T follicular helper cell (primary cell): ENCODE results near the gene CLK3.
"Not testable (repeated sequence)": the region's sequence is repeated elsewhere in the genome, so short reads cannot be mapped to it uniquely, and the experiment has no call there.

Experiments used
- DNase-seq: peaks from one replicate; pipeline ENCODE4 v3.0.0-alpha.2; 2020; ENCODE audit warnings: low read depth

The CLK3 gene

GRCh38 chr15:74642348-74642733 is 26.7 kb downstream of the CLK3 start:
- no peak for DNase-seq

- no peak for DNase-seq
Measured at GRCh38 chr15:74642734-74643664, 27.4 kb downstream of the CLK3 start.

GRCh38 chr15:74643665-74644204 is 28.1 kb downstream of the CLK3 start:
- no peak for DNase-seq

GRCh38 chr15:74646480-74646879 is 30.8 kb downstream of the CLK3 start:
- no peak for DNase-seq

- DNase-seq = no peak
Measured at GRCh38 chr15:74648051-74648842, 32.6 kb downstream of the CLK3 start.

- DNase-seq = no peak
Measured at GRCh38 chr15:74651242-74651741, 35.7 kb downstream of the CLK3 start.

- DNase-seq = no peak
Measured at GRCh38 chr15:74653426-74654102, 37.9 kb downstream of the CLK3 start.

- no peak for DNase-seq
Measured at GRCh38 chr15:74655424-74655823, 39.8 kb downstream of the CLK3 start.

GRCh38 chr15:74656935-74657535 is 41.4 kb downstream of the CLK3 start:
- DNase-seq = no peak

- DNase-seq = no peak
Measured at GRCh38 chr15:74657846-74658245, 42.2 kb downstream of the CLK3 start.

- DNase-seq = not testable (repeated sequence)
Measured at GRCh38 chr15:74661280-74661679, 45.6 kb downstream of the CLK3 start.

- no peak for DNase-seq
Measured at GRCh38 chr15:74662064-74662860, 46.6 kb downstream of the CLK3 start.

- DNase-seq = no peak
Measured at GRCh38 chr15:74663303-74664027, 47.8 kb downstream of the CLK3 start.

- DNase-seq = no peak
Measured at GRCh38 chr15:74664028-74664616, 48.5 kb downstream of the CLK3 start.

GRCh38 chr15:74664670-74665069 is 49.0 kb downstream of the CLK3 start:
- DNase-seq = no peak

- no peak for DNase-seq
Measured at GRCh38 chr15:74667975-74668374, 52.3 kb downstream of the CLK3 start.

- no peak for DNase-seq
Measured at GRCh38 chr15:74669627-74670026, 54.0 kb downstream of the CLK3 start.

GRCh38 chr15:74674161-74674560 is 58.5 kb downstream of the CLK3 start:
- DNase-seq = no peak

- no peak for DNase-seq
Measured at GRCh38 chr15:74676801-74677200, 61.2 kb downstream of the CLK3 start.
